Right forelimb (tissue), 1 donor: ENCODE measurements around the gene PCYOX1L.

Experiments used
- DNase-seq: peaks from one replicate; pipeline ENCODE4 v3.0.0-alpha.2; 2018

The PCYOX1L gene, protein sequence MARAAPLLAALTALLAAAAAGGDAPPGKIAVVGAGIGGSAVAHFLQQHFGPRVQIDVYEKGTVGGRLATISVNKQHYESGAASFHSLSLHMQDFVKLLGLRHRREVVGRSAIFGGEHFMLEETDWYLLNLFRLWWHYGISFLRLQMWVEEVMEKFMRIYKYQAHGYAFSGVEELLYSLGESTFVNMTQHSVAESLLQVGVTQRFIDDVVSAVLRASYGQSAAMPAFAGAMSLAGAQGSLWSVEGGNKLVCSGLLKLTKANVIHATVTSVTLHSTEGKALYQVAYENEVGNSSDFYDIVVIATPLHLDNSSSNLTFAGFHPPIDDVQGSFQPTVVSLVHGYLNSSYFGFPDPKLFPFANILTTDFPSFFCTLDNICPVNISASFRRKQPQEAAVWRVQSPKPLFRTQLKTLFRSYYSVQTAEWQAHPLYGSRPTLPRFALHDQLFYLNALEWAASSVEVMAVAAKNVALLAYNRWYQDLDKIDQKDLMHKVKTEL

GRCh38 chr5:149357370-149358293, at the start of gene PCYOX1L:
Gene PCYOX1L, plus strand, starts transcription at chr5:149358046. Its CDS starts 23 bp downstream, at chr5:149358069.
- DNase-seq: peak; percentile 97

DNA sequence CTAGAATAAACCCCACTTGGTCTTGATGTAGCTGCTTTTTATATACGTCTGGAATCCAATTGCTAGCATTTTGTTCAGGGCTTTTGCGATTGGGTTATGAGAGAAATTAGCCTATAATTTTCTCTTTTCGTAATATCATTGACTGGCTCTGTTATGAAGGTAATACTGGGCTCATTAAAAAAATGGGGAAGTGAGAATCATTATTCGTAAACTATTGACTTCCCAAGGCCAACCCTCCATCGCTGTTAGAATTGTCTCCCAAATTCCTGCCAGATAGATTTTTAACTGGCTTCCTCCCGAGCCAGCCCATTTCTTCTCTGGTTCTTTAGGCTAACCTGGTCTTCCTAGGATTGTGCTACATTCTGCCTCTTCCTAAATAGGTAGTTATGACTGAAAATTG, 48.5 kb upstream of the PCYOX1L start:
- DNase-seq: no peak

DNA sequence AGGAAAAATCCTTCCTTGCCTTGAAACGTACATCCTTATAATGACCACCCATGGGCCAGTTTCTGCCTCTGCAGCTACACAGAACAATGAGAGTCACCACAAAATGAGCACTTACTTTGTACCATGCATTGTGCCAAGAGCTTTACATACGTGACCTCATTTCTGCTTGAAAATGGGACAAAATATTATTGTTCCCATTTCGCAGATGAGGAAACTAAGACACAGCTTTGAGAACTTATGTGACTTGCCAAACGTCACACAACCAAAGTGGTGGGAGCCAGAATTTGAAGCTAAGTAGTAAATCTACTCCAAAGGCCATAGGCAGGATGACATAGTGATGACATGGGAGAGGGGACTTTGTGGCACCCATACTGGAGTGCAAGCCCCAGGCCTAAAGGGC, 47.4 kb upstream of the PCYOX1L start:
- DNase-seq: no peak

DNA sequence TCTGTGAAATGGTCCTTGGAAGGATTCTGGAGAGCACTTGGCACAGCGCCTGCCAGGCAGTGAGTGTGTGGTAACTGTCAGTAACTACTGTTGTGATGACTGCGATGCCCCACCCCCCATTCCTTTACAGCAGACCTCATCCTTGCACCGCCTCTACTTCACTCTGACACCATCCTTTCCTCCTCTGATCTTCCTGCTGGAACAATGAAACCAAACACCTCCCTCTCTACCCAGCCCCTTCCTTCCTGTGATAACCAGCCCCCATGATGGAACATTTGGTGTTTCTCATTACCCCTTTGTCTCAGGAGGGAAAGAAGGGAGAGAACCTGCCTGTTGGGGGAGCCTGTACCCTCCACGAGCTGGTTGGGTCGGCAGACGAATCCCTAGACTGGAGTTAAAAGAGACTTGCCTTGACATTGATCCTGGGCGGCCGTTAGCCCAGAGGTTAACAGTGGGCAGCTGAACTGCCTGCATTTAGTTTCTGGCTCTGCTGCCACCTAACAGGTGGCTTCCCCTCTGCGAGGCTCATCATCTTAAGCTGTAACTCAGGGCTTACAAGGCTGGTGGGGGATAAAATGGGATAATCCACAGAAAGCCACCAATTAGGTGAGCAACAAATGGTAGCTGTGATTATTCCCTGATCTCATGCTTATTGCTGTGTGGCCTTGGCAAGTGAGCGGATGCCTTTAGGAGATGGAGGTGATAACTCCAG, 46.7 kb upstream of the PCYOX1L start:
- no peak for DNase-seq

DNA sequence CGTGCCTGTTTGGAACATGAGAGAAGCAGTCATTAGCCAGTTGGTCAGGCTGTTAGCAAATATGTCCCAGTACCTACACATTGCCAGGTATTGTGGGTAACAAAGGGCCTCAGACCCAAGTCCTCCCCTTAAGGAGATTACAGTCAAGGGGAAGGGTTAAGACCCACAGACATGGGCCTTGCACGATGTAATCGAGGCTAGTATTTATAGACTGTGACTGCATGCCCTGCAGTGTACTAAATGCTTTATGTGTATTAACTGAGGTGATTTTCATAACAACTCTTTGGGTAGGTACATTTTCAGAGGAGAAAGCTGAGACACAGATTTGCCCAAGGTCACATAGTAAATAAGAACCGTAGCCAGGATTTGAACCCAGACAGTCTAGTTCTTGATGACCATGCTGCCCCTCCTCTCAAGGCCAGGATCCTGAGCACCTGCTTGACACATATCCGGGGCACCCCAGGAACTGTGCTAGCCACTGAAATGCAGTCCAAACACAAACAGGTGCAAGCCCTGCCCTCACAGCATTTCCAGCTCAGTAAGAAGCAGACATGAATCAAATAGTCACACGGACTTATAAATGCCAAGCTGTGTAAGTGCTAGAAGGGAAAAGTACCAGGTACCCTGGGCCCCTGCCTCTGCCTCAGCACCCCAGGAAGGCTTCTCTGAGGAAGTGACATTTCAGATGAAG, 44.5 kb upstream of the PCYOX1L start:
- DNase-seq: no peak

- DNase-seq: no peak
Measured at GRCh38 chr5:149314571-149315111, 43.2 kb upstream of the PCYOX1L start.

DNA sequence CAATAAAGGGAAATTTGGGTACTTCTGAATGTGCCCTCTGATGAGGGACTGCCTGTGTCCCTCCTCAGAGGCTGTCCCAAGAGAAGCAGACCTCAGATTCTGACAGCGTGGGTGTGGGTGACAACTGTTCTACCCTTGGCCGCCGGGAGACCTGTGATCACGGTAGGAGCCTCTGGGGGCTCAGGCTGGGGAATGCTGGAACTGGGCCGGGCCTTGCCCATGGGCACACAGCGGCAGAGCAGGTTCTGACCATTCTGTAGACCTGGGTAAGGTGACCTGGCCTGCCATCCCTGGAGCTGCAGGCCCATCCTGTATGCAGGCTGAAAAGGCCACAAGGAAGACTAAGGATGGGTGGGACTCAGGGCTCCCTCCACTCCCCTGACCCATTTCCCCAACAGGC, 42.1 kb upstream of the PCYOX1L start:
- no peak for DNase-seq

GRCh38 chr5:149317281-149318048, 40.4 kb upstream of the PCYOX1L start:
- DNase-seq: no peak

DNA sequence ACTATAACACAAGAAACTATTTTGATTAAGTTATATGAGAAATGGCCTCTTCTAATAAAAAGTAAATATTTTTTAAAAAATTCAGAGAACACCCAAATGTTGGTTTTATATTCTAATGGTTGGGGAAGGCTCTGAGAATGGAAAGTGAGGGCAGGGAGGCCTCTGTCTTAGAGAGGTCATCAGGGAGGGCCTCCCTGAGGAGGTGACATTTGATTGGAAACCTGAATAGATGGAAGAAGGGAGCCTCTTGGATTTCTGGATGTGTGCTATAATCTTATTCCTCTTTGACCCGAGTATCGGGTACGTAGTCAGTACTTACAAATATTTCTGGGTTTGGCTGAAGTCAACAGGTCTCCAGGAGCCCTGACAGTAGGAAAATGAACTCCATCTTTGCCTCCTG, 38.7 kb upstream of the PCYOX1L start:
- DNase-seq: no peak

GRCh38 chr5:149320791-149321330, 37.0 kb upstream of the PCYOX1L start:
- DNase-seq: peak; percentile 79

DNA sequence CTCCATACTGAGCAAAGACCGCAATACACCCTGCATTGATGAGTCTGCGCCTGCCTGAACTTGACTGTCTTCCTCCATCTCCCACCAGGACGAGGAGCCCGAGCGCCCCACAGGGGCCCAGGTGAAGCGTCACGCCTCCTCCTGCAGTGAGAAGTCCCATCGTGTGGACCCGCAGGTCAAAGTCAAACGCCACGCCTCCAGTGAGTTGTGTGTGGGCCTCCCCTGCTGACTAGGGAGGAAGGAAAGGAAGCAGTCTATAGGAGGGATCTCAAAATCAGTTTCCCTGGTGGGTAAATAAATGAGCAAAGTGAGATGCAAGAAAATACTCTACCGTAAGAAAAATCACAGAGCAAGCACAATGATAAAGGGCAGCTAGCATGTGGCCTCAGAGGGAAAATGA, 35.3 kb upstream of the PCYOX1L start:
- DNase-seq: no peak

- DNase-seq: no peak
Measured at GRCh38 chr5:149323210-149323609, 34.6 kb upstream of the PCYOX1L start.

GRCh38 chr5:149323621-149324205, 34.1 kb upstream of the PCYOX1L start:
- no peak for DNase-seq

GRCh38 chr5:149324641-149325040, 33.2 kb upstream of the PCYOX1L start:
- DNase-seq: no peak

GRCh38 chr5:149325166-149325735, 32.6 kb upstream of the PCYOX1L start:
- DNase-seq: no peak

- DNase-seq: no peak
Measured at GRCh38 chr5:149325894-149326293, 32.0 kb upstream of the PCYOX1L start.

DNA sequence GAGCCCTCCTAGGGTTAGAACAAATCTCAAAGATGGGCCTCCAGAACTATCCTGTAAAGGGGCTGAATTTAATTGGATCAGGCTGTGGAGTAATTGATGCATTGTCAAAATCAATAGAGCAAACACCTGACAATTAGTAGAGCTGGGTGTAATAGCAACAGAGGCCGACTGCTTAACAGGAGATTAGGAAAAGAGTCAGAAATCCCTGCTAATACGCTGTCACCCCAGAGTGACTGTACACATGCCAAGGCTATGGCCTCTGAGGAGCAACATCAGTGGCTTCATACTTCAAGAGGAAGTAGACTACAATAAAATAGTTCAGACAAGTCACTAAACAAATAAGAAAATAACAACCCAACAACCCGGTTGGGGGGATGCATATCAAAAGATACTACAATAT, 31.2 kb upstream of the PCYOX1L start:
- no peak for DNase-seq

DNA sequence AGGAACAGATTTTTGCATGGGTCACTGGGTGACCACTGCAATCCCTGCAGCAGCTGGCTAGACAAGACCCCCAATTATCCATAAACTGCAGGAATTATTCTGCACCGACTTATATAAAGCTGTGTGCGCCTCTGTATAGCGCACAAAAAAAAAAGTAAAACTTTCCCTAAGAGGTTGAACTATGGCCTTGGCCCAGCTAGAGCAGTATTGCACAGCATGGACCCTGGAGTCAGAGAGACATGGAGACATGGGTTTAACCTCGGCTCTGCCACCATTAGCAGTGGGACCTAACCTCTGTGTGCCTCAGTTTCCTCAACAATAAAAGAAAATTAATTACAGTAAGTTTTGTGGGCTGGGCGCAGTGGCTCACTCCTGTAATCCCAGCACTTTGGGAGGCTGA, 29.7 kb upstream of the PCYOX1L start:
- no peak for DNase-seq

- no peak for DNase-seq
Measured at GRCh38 chr5:149333711-149334443, 24.0 kb upstream of the PCYOX1L start.

DNA sequence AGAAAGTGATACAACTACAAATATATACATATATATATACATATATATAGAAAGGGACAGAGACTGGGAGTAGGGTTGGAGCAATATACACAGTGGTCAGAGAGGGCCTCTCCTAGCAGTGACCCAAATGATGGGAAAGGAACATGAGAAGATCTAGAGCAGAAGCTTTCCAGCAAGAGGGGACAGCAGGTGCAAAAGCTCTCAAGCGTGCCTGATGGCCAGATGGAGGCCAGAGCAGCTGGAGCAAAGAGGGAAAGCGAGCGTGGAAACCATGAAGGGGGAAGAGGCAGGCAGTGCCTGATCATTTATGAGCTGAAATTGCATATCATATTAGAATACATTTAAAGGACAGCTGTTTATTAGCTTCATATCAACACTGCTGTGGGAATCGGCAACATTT, 20.1 kb upstream of the PCYOX1L start:
- no peak for DNase-seq
